PC-3 (cell line): ENCODE data around the gene NUDT1. TPM values are rescaled to one million over a fixed set of nuclear protein-coding genes. Genes with fewer than 3 reads are reported as not detected.

ENCODE experiments used
- ATAC-seq: fragments of 200-7000 bp; cut with Tn5 transposase; 2 replicates; pipeline ENCODE4 v1.9.1; 2020; ENCODE audit warnings: mild to moderate bottlenecking, moderate library complexity
- BruUV-seq: library from RNA; stranded (reverse); fragments of 400-500 nt; replicated peaks from 2 replicates; lab custom pipeline; 2021; lab: Mats Ljungman, UMichigan
- CTCF ChIA-PET: fragments of 300-600 bp; sonication (Branson Sonifier 250); formaldehyde crosslinking; loops from one replicate; lab custom pipeline; 2022; ENCODE audit warnings: antibody characterized with exemption; lab: Charles Lee
- POLR2A ChIA-PET: fragments of 300-600 bp; sonication (Branson Sonifier 250); formaldehyde crosslinking; loops from one replicate; lab custom pipeline; 2022; ENCODE audit warnings: antibody characterized with exemption; ENCODE audit not compliant: unreplicated experiment; lab: Charles Lee
- DNase-seq: peaks from one replicate; pipeline ENCODE4 v3.0.0-alpha.2; 2015
- H2AFZ ChIP-seq: fragments of 300-600 bp; sonication (generic); 2 replicates; pipeline ENCODE4 v1.6.0; 2016; ENCODE audit warnings: antibody characterized with exemption, low read length
- H3F3A ChIP-seq: fragments of 300-600 bp; sonication (generic); one replicate; pipeline ENCODE4 v1.6.0; 2017; ENCODE audit warnings: antibody characterized with exemption, low read length, control low read depth, mild to moderate bottlenecking; ENCODE audit not compliant: unreplicated experiment
- H3K27ac ChIP-seq: fragments of 300-600 bp; sonication (generic); 2 replicates; pipeline ENCODE4 v1.5.1; 2016; ENCODE audit warnings: mild to moderate bottlenecking, low read length
- H3K27me3 ChIP-seq: fragments of 300-600 bp; sonication (generic); 2 replicates; pipeline ENCODE4 v1.6.1; 2016; ENCODE audit warnings: low read length, mixed read lengths
- H3K36me3 ChIP-seq: fragments of 300-600 bp; sonication (generic); 2 replicates; pipeline ENCODE4 v1.6.1; 2016; ENCODE audit warnings: low read depth, mixed run types, low read length, mixed read lengths
- H3K4me1 ChIP-seq: fragments of 300-600 bp; sonication (generic); 2 replicates; pipeline ENCODE4 v1.5.1; 2016; ENCODE audit warnings: low read length; ENCODE audit not compliant: insufficient read depth
- H3K4me2 ChIP-seq: fragments of 300-600 bp; sonication (generic); 2 replicates; pipeline ENCODE4 v1.6.0; 2016; ENCODE audit warnings: low read length
- H3K4me3 ChIP-seq: fragments of 300-600 bp; sonication (generic); 2 replicates; pipeline ENCODE4 v1.5.1; 2016; ENCODE audit warnings: mild to moderate bottlenecking, low read length, mixed read lengths
- H3K79me2 ChIP-seq: fragments of 300-600 bp; sonication (generic); 2 replicates; pipeline ENCODE4 v1.6.1; 2017; ENCODE audit warnings: low read length, mixed read lengths
- H3K9ac ChIP-seq: fragments of 300-600 bp; sonication (generic); 2 replicates; pipeline ENCODE4 v1.6.0; 2016; ENCODE audit warnings: mild to moderate bottlenecking, low read length
- H3K9me2 ChIP-seq: fragments of 300-600 bp; sonication (generic); replicated peaks from 2 replicates; pipeline ENCODE4 v1.6.1; 2016; ENCODE audit warnings: mixed run types, low read length, mixed read lengths
- H3K9me3 ChIP-seq: fragments of 300-600 bp; sonication (generic); 2 replicates; pipeline ENCODE4 v1.6.1; 2016; ENCODE audit warnings: low read length, mixed read lengths
- H4K20me1 ChIP-seq: fragments of 300-600 bp; sonication (generic); 2 replicates; pipeline ENCODE4 v1.6.1; 2016; ENCODE audit warnings: low read length, mixed read lengths
- CTCF ChIP-seq: fragments of 300-600 bp; sonication (generic); conservative IDR thresholded peaks from 2 replicates; pipeline ENCODE4 v1.5.1; 2017; ENCODE audit warnings: antibody characterized with exemption, low read depth, mild to moderate bottlenecking, low read length
- EZH2 ChIP-seq: fragments of 300-600 bp; sonication (generic); IDR thresholded peaks from one replicate; pipeline ENCODE4 v1.6.1; 2017; ENCODE audit warnings: antibody characterized with exemption, mild to moderate bottlenecking, low read length; ENCODE audit not compliant: unreplicated experiment
- EZH2phosphoT487 ChIP-seq: fragments of 300-600 bp; sonication (generic); IDR thresholded peaks from 2 replicates; pipeline ENCODE4 v1.6.1; 2018; ENCODE audit warnings: mild to moderate bottlenecking, antibody characterized with exemption, low read length, borderline replicate concordance
- intact Hi-C: fragments of 100-400 bp; cut with micrococcal nuclease; formaldehyde crosslinking; loops from 2 replicates; pipeline ENCODE4 v1.9.0; 2023
- total RNA-seq: library from RNA; depleted of rRNA; stranded (reverse); fragments of >200 nt; gene quantifications from 2 replicates; pipeline ENCODE4 v1.2.3, GENCODE V29; 2014

NUDT1 gene
- total RNA-seq, 1 experiment from 2014 or later: 59.3 TPM

GRCh38 chr7:2217206-2217605 lies 24.8 kb upstream of the NUDT1 start:
- Histone ChIP-seq H3K9ac (no peak overlapping the region), H3K27ac (no peak overlapping the region), H3K4me3 (no peak overlapping the region), H4K20me1 (no peaks in the 10 kb centered on the region), H3K79me2 (peaks cover 5% of the 10 kb centered on the region; the same call in 1 of the 2 replicates), H3K27me3 (no peaks in the 10 kb centered on the region), H2AFZ (no peak overlapping the region), H3K36me3 (peaks cover 29% of the 10 kb centered on the region), H3K9me2 (no peaks in the 10 kb centered on the region), H3K4me1 (no peaks in the 10 kb centered on the region), H3K4me2 (no peak overlapping the region), H3K9me3 (no peaks in the 10 kb centered on the region), H3F3A (no peaks in the 10 kb centered on the region)
- ATAC-seq (no peak), DNase-seq (no peak)
- POLR2A ChIA-PET: no interaction called here
- BruUV-seq: no TSS peak
- CTCF ChIA-PET: no interaction called here
- intact Hi-C loops: no loop called here
- no peak for TF ChIP-seq CTCF
- no peak for TF ChIP-seq EZH2phosphoT487
- no peak for TF ChIP-seq EZH2

- ATAC-seq (no peak), DNase-seq (no peak)
- no TSS peak for BruUV-seq
- Histone ChIP-seq H3K9me3 (no peaks in the 10 kb centered on the region), H3K79me2 (peaks cover 9% of the 10 kb centered on the region; the same call in 1 of the 2 replicates), H3K9ac (no peak overlapping the region), H3K36me3 (peaks cover 22% of the 10 kb centered on the region), H3K27ac (no peak overlapping the region), H3K9me2 (no peaks in the 10 kb centered on the region), H3K4me1 (no peaks in the 10 kb centered on the region), H3K4me3 (no peak overlapping the region), H3K4me2 (no peak overlapping the region), H3K27me3 (no peaks in the 10 kb centered on the region), H3F3A (no peaks in the 10 kb centered on the region), H2AFZ (no peak overlapping the region), H4K20me1 (no peaks in the 10 kb centered on the region)
- TF ChIP-seq EZH2phosphoT487 (no peak), CTCF (no peak), EZH2 (no peak)
- ChIA-PET CTCF (interaction anchor here (0.6 kb wide), 1 partner anchor 195 kb away, joined by 5 read pairs; no protein-coding TSS in a partner anchor), POLR2A (no interaction called here)
- intact Hi-C loops: no loop called here
Measured at GRCh38 chr7:2217716-2218443, 24.1 kb upstream of the NUDT1 start.

GRCh38 chr7:2218444-2218785 lies 23.6 kb upstream of the NUDT1 start:
- intact Hi-C loops: no loop called here
- H3K27me3 ChIP-seq: no peaks in the 10 kb centered on the region
- TF ChIP-seq CTCF: no peak
- TF ChIP-seq EZH2: no peak
- no peak for TF ChIP-seq EZH2phosphoT487

More at GRCh38 chr7:2218444-2218785, 23.6 kb upstream of the NUDT1 start:
- ChIA-PET CTCF (interaction anchor here (0.6 kb wide), 1 partner anchor 195 kb away, joined by 5 read pairs; no protein-coding TSS in a partner anchor), POLR2A (no interaction called here)
- no TSS peak for BruUV-seq
- H3K9me3 ChIP-seq: no peaks in the 10 kb centered on the region
- no peak overlapping the region for H3K4me3 ChIP-seq
- peaks cover 13% of the 10 kb centered on the region for H3K79me2 ChIP-seq
- no peaks in the 10 kb centered on the region for H4K20me1 ChIP-seq
- H3K36me3 ChIP-seq: peaks cover 24% of the 10 kb centered on the region
- no peaks in the 10 kb centered on the region for H3F3A ChIP-seq
- no peak for DNase-seq
- H3K9me2 ChIP-seq: no peaks in the 10 kb centered on the region
- H3K4me1 ChIP-seq: no peaks in the 10 kb centered on the region
- H2AFZ ChIP-seq: no peak overlapping the region
- H3K27ac ChIP-seq: no peak overlapping the region
- no peak overlapping the region for H3K9ac ChIP-seq
- no peak overlapping the region for H3K4me2 ChIP-seq
- ATAC-seq: no peak
